HG03565 (cell line): ENCODE data around the gene LPAR5.
"Not testable (repeated sequence)": the region's sequence is repeated elsewhere in the genome, so short reads cannot be mapped to it uniquely, and the experiment has no call there.

ENCODE experiments used
- ATAC-seq: cut with Tn5 transposase; IDR thresholded peaks from one replicate; pipeline ENCODE4 v1.9.1; 2021; ENCODE audit warnings: mild to moderate bottlenecking, moderate library complexity; ENCODE audit not compliant: unreplicated experiment

LPAR5 gene

GRCh38 chr12:6607751-6608591 lies 27.8 kb downstream of the LPAR5 start:
- no peak for ATAC-seq

- ATAC-seq: no peak
Observed at GRCh38 chr12:6606331-6607131, 29.2 kb downstream of the LPAR5 start.

- ATAC-seq: no peak
Observed at GRCh38 chr12:6605421-6606330, 30.1 kb downstream of the LPAR5 start.

- no peak for ATAC-seq
Observed at GRCh38 chr12:6604259-6605029, 31.3 kb downstream of the LPAR5 start.

GRCh38 chr12:6603095-6603567 lies 32.6 kb downstream of the LPAR5 start:
- no peak for ATAC-seq

- ATAC-seq: no peak
Observed at GRCh38 chr12:6602526-6602925, 33.2 kb downstream of the LPAR5 start.

GRCh38 chr12:6595673-6596072 lies 40.1 kb downstream of the LPAR5 start:
- not testable (repeated sequence) for ATAC-seq

- ATAC-seq: no peak
Observed at GRCh38 chr12:6592087-6592486, 43.7 kb downstream of the LPAR5 start.

GRCh38 chr12:6586569-6586968 lies 49.2 kb downstream of the LPAR5 start:
- ATAC-seq: not testable (repeated sequence)

- ATAC-seq: no peak
Observed at GRCh38 chr12:6584293-6584692, 51.5 kb downstream of the LPAR5 start.

- ATAC-seq: no peak
Observed at GRCh38 chr12:6582959-6583358, 52.8 kb downstream of the LPAR5 start.

- ATAC-seq: no peak
Observed at GRCh38 chr12:6582196-6582595, 53.6 kb downstream of the LPAR5 start.

- ATAC-seq: no peak
Observed at GRCh38 chr12:6575648-6576047, 60.1 kb downstream of the LPAR5 start.

GRCh38 chr12:6574576-6575295 lies 61.0 kb downstream of the LPAR5 start:
- no peak for ATAC-seq

- ATAC-seq: no peak
Observed at GRCh38 chr12:6573001-6573400, 62.8 kb downstream of the LPAR5 start.

GRCh38 chr12:6570264-6570887 lies 65.4 kb downstream of the LPAR5 start:
- no peak for ATAC-seq

GRCh38 chr12:6569786-6570185 lies 66.0 kb downstream of the LPAR5 start:
- ATAC-seq: no peak

GRCh38 chr12:6569312-6569711 lies 66.4 kb downstream of the LPAR5 start:
- ATAC-seq: no peak
